ENCODE data around the gene ZYG11A.
"Not testable (repeated sequence)": the region's sequence is repeated elsewhere in the genome, so short reads cannot be mapped to it uniquely, and the experiment has no call there.

ZYG11A gene

DNA sequence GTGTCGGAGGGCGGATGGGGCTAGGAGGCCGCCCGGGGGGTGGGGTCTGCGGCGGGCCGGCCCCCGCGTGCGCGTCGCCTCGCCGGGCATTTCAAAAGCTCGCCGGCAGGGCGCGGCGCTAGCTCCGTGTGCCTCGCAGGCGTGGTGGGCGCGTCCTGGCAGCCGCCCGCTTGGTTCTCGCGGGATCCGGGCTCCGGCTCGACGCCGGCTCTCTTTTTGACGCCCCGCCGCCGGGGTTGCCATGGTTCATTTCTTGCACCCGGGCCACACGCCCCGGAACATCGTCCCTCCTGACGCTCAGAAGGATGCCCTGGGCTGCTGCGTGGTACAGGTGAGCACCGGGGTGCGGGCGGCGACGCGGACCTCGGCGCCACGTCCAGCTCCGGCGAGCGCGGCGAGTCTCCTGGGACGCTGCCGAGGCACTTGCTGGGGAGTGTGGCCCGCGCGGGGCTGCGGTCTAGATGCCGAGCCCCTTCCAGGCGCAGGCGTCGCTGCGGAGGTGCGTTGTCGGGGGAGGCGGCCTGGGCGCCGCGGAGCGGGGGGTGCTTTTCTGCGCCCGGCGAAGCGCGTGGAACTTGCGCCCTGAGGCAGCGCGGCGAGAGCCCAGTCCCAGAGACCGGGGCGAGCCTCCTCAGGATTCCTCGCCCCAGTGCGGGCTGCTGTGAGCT lies at the start of gene ZYG11A:
ZYG11A (plus strand) TSS at position 118 of the 668 bp plus-strand sequence; CDS start at position 242, 124 bp downstream.
- peak; percentile 49 for DNase-seq (ENCODE audit: insufficient read length, low spot score)
- TF ChIP-seq, protein P1, sequence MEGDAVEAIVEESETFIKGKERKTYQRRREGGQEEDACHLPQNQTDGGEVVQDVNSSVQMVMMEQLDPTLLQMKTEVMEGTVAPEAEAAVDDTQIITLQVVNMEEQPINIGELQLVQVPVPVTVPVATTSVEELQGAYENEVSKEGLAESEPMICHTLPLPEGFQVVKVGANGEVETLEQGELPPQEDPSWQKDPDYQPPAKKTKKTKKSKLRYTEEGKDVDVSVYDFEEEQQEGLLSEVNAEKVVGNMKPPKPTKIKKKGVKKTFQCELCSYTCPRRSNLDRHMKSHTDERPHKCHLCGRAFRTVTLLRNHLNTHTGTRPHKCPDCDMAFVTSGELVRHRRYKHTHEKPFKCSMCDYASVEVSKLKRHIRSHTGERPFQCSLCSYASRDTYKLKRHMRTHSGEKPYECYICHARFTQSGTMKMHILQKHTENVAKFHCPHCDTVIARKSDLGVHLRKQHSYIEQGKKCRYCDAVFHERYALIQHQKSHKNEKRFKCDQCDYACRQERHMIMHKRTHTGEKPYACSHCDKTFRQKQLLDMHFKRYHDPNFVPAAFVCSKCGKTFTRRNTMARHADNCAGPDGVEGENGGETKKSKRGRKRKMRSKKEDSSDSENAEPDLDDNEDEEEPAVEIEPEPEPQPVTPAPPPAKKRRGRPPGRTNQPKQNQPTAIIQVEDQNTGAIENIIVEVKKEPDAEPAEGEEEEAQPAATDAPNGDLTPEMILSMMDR (IDR thresholded peaks at IDR 0.05; ENCODE audit: insufficient read depth, missing control alignments), result peak; percentile 17
- no peak for FAIRE-seq

DNA sequence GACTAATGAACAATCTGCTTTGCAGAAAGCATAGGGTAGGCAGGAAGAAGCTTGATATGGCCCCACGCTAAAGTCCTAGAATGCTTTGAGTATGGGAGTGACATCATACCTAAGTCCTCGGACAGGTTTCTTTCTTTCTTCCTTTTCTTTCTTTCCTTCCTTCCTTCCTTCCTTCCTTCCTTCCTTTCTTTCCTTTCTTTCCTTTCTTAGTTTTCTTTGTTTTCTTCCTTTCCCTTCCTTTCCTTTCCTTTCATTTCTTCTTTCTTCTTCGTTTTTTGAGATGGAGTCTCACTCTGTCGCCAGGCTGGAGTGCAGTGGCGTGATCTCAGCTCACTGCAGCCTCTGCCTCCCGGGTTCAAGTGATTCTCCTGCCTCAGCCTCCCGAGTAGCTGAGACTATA lies 48.8 kb upstream of the ZYG11A start:
- DNase-seq (ENCODE audit: insufficient read length, low spot score); FAIRE-seq: not testable (repeated sequence)

DNA sequence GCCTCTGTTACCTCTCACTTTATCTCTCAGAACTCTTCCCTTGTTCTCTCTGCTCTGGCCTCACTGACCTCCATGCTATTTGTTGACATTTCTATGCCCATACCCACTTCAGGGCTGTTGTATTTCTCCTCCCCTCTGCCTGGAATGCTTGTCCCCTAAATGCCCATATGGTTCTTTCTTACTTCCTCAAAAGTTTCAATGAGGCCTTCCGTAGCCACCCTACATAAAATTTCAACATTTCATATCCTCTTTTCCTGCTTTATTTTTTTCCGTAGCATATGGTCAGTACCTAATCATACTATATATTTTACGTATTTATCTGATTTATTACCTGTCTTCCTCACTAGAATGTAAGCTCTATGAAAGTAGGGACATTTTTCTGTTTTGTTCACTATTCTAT lies 47.1 kb upstream of the ZYG11A start:
- FAIRE-seq (no peak), DNase-seq (ENCODE audit: insufficient read length, low spot score) (no peak)

DNA sequence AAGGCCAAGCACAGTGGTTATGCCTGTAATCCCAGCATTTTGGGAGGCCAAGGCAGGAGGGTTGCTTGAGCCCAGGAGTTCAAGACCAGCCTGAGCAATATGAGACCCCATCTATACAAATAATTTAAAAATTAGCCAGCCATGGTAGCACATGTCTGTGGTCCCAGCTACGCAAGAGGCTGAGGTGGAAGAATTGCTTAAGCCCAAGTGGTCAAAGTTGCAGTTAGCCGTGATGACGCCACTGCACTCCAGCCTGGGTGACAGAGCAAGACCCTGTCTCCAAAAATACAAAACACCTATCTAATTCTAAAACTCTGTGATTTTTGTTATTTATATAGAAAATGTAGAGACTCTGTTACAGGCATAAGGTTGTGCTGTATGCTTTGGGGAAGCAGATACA lies 44.2 kb upstream of the ZYG11A start:
- no peak for FAIRE-seq
- TF ChIP-seq, protein P1 (IDR thresholded peaks at IDR 0.05; ENCODE audit: insufficient read depth, missing control alignments), result no peak
- no peak for DNase-seq (ENCODE audit: insufficient read length, low spot score)

More for the DNA sequence above, 47.1 kb upstream of the ZYG11A start:
- TF ChIP-seq, protein P1 (IDR thresholded peaks at IDR 0.05; ENCODE audit: insufficient read depth, missing control alignments), result no peak

DNA sequence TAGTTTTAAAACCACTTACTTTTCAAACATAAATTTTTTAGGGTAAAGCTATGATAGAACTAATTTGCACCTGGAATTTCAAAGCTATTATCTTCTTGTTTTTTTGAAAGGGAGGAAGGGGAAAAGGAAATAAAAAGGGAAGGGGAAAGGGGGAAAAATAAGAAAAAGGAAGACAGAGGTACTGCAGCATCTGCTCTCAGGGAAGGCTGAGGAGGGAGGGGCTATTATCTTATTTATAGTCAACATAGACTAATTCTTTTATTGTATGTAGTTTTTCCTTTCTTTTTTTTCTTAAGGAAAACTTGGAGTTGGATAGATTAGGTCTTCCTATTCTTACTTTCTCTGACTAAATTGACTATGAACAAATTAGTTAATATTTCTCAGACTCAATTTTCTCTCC lies 41.5 kb upstream of the ZYG11A start:
- DNase-seq (ENCODE audit: insufficient read length, low spot score) (no peak), FAIRE-seq (no peak)
- TF ChIP-seq, protein P1 (IDR thresholded peaks at IDR 0.05; ENCODE audit: insufficient read depth, missing control alignments), result no peak

DNA sequence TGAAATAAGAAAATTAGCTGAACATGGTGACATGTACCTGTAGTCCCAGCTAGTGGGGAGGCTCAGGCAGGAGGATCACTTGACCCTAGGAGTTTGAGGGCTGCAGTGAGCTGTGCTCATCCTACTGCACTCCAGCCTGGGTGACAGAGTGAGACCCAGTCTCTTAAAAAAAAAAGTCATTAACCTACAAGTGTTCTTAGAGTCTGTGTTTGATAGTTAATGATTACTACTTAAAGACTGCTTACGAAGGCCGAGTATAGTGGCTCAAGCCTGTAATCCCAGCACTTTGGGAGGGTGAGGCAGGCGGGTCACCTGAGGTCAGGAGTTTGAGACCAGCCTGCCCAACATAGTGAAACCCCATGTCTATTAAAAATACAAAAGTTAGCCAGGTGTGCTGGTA lies 38.5 kb upstream of the ZYG11A start:
- not testable (repeated sequence) for DNase-seq (ENCODE audit: insufficient read length, low spot score); FAIRE-seq

DNA sequence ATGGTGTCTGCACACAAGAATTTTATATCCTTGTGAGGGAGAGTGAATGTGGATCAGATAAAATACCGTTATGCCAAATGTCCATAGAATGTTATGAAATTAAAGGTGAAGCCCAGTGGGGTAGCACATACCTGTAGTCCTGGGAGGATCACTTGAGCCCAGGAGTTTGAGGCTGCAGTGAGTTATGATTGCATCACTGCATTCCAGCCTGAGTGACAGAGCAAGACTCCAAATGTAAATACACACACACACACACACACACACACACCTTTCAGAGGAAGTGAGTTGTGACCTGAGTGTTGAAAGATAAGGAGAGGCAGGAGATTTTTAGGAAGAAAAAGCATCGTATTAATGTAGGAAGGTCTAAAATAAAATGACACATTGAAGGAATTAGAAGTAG lies 28.1 kb upstream of the ZYG11A start:
- DNase-seq (ENCODE audit: insufficient read length, low spot score), result no peak
- TF ChIP-seq, protein P1 (IDR thresholded peaks at IDR 0.05; ENCODE audit: insufficient read depth, missing control alignments), result no peak
- FAIRE-seq, result no peak

DNA sequence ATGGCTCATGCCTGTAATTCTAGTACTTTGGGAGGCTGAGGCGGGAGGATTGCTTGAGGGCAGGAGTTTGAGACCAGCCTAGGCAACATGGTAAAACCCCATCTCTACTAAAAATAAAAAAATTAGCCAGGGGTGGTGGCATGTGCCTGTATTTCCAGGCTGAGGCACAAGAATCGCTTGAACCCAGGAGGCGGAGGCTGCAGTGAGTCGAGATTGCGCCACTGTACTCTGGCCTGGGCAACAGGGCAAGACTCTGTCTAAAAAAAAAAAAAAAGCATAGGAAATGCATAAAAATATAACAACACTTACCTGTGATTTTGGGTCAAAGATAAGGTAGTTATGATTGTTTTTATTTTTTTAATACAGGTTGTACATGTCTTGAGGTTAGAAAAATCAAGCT lies 21.7 kb upstream of the ZYG11A start:
- DNase-seq (ENCODE audit: insufficient read length, low spot score), result not testable (repeated sequence)

DNA sequence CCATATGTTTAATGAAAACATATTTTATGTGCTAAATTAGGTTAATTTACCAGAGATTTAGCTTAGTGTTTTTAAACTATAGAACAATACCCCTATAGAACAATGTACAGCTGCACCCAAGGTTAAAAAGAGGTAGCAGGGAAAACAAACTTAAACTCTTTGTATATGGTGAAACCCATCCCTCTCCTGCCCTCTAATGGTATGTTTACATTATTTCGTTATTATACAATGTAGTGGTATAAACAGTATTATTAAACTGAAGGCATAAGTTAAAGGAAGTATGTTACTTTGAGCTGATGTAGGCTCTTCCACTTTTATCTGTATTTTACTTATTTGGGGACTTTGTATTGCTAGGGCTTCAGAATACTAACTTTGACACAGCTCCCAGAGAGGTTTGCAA lies 16.7 kb upstream of the ZYG11A start:
- FAIRE-seq (no peak), DNase-seq (ENCODE audit: insufficient read length, low spot score) (no peak)
- TF ChIP-seq, protein P1 (IDR thresholded peaks at IDR 0.05; ENCODE audit: insufficient read depth, missing control alignments), result peak; percentile 44

More for the DNA sequence above, 21.7 kb upstream of the ZYG11A start:
- not testable (repeated sequence) for FAIRE-seq
